ENCODE data around the gene NF1.
A peak's percentile ranks its signal among the peaks of the same experiment; 100 is the strongest.

NF1 gene

DNA sequence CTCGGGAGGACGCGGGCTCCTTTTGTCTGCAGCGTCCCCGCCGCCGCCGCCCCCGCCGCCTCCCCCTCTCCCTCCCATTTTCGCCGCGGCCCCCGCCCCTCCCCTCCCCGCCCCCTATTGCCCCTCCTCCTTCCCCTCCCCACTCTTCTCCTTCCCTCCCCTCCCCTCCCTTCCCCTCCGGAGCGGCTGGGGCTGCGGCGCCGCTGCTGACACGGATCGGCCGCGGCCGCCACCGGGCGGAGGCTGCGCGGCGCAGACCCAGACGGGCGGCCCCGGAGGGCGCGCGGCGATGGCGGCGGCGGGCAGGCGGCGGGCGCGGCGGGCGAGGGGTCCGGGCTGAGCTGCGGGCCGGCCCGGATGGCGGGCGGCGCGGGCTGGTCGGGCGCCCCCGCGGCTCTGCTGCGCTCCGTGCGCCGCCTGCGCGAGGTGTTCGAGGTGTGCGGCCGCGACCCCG is 296.7 kb downstream of the NF1 start, which contains the start of gene RAB11FIP4:
Gene RAB11FIP4 (plus strand): TSS at position 180 of the 454 bp plus-strand sequence. CDS start 178 bp downstream, at position 358.
- peak; percentile 30 for DNase-seq

DNA sequence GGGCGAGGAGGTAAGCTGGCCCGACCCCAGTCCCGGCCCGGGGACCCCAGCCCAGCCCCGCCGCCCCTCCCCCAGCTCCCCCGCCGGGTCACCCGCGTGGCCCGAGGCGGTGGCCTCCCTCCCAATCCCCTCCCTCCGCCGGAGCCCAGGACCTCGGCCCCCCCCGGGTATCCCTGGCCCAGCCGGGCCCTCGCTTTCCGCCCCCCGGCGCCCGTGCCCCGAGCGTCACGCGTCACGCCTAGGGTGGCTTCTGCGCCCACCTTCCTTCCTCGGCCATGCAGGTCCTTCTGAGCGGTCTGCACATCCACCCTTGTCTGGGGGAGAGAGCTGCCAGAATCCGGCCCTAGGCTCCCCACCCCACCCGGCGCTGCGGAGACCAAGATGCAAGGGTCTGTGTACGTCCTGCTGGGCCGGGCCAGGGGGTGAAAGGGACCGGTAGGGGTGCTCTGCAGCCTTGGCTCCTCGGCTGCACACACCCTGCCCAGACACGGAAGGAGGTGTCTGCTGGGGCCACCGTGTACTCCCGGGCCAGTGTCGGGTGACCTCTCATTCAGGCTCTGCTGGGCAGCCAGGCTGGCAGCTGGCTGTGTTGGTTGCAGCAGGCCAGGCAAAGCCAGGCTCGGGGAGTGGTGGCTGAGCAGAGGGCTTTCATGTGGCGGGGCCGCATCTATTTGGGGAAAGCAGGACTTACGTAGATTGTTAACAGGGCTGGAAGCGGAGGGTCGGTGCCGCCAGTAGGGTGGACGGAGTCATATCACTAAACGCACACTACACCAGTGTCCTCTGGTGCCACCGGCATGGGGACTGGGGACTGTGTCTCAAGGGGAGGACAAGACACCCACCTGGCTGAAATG is 297.5 kb downstream of the NF1 start:
- DNase-seq, result peak; percentile 23

DNA sequence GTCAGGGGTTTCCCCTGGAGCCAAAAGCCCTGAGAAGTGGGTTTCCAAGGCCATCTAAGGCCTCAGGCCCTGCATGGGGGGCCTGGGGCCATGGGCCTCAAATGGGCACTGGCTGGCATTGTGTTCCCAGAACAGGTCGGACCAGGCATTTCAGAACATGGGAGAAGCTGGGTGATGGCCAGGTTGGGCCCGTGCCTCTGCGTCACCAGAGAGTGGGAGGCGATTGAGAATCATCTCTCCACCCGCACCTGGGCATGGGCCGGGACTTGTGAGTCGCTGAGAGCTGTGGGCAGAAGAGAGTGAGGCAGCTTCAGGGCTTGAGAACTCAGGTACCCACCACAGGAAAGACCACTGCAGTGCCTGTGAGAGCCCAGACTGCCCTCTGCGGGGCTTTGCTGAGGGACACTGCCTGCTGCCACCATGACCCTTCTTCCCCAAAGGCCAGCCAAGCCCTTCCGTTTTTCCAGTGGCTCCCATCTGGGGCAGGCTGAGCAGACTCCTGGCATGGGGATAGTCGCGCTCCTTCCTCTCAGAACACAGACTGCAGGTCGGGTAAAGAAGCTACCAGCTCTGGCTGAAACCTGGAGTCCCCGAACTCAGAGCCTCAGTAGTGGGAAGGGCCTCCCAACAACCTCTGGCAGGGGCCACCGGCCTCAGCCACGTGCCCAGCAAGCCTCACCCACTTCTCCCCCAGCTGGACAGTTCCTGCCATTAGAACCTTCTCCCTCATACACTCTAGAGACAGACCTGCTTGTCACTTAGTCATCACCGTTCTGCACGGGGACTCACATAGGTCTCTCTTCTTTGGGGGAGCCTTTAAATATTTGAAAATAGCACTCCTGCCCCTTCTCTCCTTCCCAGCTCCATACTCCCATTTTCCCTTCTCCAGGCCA is 298.3 kb downstream of the NF1 start:
- peak; percentile 24 for DNase-seq

DNA sequence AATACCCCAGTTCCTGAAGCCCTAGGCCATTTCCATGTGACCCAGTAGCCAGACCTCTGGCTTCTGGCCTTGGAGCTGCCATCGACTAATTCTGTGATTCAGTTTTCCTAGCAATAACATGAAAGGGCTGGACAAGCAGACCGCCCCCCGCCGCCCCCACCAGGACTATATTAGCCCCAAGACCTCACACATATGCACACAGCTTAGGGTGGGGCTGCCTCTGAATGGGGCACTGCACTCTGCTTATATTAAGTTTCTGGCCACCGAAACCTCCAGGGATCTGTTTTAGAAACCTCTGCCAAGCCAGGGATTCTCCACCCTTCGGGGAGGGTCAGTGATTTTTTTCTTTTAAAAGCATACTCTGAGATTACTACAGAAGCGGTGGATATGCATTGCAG is 299.0 kb downstream of the NF1 start:
- DNase-seq, result peak; percentile 7

DNA sequence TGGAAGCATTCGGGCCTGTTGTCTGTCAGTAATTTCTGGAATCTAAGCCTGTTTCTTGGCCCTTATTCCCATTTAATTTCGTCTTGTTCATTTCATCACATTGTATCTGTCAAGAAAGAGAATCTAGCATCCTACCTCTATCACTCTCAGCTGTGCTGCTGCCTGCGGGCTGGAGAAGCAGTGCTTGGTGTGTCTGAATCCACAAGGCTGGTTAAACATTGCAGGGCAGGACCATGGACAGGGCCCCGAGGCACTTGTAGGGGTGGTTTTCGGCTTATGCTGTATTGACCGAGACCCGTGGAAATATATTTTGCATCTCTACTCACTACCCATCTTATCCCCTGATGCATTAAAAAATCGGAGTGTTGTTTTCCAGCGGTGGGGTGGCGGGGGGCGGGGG is 299.8 kb downstream of the NF1 start:
- peak; percentile 71 for DNase-seq

DNA sequence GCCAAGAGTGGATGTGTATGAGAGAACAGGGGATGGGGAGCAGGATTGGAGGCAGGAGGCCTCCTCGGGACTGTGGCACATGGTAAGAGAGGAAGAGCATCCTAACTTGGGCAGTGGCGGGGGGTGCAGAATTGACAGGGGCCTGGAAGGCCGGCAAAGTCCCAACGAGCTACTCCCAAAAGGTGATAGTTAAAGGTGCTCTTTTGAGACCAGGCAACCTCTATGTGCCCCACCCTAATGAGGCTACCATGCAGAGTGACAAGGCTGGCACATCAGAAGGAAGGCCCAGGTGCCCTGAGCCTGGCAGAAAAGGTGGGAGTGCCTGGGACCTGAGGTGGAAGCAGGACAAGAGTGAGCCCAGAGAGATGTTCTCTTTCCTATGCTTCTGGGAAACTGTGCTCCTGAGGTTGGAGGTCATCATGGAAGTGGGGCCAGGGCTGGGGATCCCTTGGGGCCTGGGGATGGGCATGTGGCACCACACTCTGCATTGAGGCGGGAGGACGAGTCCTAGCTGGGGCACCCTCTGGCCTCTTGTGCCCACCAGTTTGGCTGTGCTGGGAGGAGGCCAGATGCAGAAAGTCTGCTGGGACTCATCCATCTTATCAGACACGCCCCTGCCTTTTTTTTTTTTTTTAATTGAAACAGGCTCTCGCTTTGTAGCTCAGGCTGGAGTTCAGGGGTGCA is 302.6 kb downstream of the NF1 start:
- peak; percentile 10 for DNase-seq

GRCh38 chr17:31398381-31399311 is 303.9 kb downstream of the NF1 start:
- no peak for DNase-seq

DNA sequence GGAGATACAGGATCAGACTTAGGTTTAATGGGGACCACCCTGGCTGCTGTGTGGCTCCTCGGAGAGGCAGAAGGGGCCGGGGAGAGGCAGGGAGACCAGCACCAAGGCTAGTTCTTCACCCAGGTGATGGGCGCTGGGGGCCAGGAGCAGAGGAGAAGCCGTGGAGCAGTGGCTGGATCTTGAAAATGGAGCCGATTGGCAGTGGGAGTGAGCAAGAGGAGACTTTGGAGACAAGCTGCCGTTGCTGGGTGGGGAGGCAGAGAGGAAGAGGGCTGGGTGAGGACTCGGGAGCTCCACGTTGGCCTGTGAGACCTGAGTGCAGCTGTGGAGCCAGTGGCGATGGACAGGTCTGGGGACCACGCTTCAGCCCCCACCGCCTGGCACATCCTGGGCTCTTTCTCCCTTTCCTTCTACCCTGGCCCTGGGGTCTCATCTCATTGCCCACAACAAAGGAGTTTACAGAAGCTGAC is 305.7 kb downstream of the NF1 start:
- no peak for DNase-seq

DNA sequence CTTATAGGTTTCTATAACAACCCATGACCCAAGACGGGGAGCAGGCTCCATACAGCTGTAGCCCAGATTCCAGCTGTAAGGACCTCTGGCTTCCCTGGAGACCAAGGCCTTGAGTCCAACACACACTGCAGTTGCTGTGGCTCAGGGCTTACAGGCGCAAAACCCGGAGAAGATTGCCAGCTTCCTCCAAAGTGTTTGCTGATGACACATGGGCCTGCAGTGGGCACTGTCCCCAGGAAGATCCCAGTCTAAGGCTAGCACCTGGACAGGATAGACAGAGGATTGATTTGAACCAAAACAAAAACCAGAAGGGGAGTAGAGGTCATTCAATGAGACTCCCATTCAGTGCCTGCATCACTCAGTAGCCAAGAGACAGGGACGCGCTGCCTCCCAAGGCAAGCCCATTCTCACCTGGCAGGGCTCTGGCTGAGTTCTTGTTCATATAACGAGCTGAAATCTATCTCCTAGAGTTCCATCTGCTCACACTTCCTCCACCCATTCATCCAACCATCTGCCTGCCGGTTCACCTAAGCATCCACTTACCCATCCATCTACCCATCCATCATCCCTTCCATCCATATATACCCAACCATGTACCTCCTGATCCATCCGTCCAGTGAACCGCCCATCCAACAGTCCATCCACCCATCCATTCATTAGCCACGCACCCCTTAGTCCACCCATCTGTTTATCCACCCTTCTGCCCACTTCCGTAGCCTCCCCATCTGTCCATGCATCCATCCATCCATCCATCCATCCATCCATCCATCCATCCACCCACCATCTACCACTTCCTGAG is 306.9 kb downstream of the NF1 start:
- no peak for DNase-seq

DNA sequence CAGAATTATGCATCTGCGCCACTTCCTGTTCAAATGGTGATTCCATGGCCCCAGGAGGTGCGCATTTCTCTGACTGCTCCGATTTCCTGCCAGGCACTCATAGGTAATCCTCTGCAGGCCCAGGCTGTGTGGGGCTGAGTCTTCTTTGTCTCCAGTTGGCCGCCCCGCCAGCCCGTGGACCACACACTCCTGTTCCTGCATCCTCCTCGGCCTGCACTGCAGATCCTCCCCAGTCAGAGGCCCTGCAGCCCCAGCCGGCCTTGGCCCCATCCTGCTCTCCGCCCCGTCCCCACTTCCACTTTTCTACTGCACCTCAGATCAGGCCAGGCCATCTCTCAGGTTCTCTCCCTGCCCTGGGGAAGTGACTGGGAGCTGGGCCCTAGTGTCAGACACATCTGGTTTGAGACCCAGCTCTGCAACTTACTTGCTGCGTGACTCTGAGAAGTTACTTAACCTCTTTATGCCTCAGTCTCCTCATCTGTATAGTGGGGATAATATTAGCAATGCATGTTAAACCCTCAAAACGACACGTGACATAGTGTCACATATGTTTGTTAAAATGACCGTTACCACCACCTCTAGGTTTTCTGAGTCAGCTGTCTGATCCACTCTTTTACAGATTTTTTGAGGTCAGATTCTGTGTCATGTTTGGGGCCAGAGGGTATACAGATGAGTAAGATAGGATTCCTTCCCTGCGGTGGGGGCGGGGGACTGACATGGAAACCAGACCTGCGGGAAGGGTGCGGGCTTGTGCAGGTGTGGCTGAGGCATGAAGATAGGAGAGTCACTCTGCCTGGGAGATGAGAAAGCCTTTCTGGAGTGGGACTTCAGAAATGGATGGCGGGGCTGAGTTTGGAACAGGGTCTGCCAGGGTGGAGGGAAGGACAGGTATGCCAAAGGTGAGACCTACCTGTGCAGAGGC is 309.5 kb downstream of the NF1 start:
- no peak for DNase-seq

DNA sequence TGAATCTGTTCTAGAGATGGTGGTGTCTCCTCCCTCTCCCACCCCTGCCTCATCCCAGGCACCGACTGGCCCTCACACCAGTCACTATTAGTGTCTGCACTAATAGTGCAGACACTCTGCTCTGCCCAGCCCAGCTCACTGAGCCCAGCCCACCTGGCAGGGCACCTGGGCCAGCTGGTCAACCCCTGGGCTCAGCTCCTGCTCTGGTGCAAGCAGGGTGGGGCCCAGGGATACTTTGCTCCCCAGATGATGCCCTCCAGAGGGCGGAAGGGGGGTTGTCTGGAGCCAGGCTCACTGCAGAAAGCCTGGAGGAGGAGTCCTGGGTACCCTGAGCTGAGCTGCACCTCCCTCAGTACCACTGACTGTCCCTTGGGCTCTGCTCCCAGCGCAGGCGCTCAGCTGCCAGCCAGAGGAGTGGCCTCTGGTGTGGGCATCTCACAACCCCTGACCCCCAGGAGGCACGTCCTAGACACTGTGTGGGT is 311.2 kb downstream of the NF1 start:
- no peak for DNase-seq

DNA sequence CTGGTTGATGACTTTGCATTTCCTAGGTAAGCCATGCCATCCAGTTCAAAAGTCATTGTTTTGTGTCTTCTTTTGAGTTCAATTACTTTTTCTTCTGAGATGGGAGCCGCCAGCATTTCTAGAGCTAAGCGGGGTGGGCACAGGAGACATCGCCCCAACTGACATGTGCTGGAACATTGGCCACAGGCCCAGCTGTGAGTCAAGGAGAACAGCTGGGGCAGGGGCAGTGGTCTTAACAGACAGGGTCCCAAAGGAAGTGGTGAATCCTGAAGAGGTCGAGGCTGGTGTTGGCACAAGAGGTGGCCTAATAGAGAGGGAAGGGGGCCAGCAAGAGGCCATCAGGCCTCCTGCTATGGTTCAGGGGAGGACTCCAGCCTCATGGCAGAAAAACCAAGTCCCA is 313.8 kb downstream of the NF1 start:
- no peak for DNase-seq

DNA sequence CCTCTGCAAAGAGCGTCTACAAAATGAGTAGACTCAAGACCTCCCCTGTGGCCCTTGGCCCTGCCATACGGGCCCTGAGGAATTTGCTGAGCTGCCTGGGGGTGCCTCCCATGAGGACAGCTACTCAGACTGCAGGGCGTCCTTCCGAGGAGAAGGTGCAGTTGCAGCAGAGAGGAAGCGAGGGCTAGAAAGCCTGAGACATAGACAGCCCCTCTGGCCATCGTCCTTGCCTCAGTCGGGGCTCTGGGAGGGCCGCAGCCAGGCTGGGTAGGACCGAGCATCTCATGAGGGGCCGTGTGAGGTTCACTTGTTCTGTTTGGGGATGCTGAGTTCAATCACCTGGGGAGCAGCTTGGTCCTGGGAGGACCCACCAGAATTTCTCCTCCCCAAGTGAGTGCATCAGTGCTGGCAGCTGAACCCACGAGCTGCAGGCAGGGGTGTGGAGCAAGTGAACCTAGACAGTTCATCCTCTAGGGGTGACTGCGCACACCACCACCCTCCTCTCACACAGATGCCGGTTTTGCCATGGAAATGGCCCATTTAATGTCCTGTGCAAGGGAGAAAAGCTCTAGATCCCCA is 317.0 kb downstream of the NF1 start:
- no peak for DNase-seq

GRCh38 chr17:31412511-31412910 is 317.7 kb downstream of the NF1 start:
- no peak for DNase-seq

DNA sequence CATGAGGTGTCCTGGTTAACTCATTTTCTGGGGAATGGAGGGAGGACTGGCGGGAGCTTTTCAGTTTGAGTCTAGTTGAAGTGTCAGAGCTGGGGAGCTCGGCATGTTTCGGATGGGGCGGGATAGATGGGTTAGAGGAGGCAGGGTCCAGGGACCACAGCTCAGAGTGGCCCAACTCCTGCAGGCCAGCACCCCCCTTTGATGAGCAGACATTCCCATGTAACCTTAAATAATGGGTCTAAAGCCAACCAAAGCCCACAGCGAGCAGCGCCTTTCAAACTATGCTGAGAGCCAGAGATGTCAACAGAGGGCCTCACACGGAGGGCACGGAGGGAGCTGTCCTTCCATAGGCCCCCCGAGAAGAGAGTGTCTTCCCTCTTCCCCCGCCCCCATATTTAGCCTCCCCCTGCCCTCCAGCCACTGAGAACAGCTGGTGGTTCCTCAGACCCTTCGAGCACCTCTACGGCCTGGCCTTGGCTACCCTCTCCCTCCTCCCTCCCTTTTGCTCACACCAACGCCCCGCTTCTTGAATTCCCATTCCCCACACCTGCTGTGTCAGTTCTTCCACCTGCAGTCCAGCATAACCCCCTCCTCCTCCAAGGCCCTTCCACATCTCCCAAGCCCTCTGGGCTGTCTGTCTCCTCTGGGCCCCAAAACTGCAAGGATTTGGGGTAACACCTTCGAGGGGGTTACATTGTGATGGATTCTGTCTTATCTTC is 318.5 kb downstream of the NF1 start:
- DNase-seq, result no peak

DNA sequence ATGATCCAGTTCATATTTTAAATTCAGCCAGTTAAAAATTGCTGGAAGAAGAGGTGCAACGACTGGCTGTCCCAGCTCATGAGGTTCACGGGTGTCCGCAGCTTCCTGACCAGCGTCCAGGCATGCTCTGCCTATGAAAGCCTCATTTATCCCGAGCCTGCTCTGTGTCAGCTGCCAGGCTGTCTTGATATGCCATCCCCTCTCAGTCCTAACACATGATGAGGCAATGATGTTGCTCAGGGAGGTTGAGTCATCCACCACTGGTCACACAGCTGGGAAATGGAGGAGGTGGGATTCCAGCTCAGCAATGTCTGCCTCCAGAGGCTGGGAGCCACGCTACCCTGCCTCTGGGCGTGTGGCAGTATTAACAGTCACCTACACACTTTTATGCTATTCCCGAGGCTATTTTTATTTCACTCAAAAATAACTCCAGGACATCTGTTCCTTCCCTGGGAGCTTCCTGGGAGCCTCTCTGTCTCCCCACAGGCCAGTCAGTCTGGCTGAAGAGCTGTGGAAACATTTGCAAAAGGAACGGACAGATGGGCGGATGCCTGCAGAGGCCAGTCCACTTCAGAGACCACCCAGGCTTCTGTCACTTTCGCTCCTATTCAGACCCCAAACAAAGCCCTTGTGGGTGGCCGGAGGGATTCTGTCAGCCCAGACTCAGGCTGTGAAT is 319.2 kb downstream of the NF1 start:
- no peak for DNase-seq

DNA sequence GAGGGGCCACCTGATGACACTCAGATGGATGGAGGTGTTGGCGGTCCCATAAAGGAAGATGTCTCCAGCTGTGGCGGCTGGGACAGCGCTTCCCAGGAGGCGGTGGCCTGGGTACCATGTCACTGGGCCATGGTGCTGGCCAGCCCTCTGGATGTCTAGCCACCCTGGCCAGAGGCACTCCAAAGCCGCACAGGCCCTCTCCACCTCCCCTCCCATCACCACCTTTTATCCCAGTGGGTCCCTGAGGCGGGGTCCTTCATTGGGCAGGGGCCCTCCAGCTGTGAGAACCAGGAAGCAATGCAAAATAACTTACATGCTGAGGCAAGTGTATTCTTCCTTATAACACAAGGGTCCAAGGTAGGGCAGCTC is 319.8 kb downstream of the NF1 start:
- DNase-seq, result no peak

DNA sequence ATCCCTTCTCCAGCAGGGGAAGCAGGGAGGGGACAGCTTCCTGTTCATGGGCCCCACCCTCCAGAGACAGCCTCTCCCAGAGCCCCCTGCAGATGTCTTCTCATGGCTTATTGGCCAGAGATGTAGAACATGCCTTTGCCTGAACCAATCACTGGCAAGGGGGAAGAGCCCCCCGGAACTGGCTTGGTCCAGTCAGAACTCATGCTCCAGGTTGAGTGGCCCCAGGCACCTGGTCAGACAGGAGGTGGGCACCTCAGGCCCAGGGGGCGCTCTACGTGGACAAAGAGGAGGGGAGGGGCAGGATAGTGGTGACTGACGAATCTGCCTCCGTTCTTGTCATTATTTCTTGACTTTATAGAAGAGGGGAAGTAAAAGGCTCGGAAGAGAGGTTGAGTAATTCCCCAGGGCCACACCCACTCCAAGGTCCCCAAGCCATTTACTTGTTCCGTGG is 320.3 kb downstream of the NF1 start:
- DNase-seq, result no peak

Measured in stimulated activated CD8-positive, alpha-beta memory T cell treated with anti-CD3 and anti-CD28 coated beads, Interleukin-4, amount 100 ng/mL, for 48 hours (primary cell).